GM18520 (cell line): ENCODE results near the gene RFTN1.

ENCODE experiments used
- ATAC-seq: cut with Tn5 transposase; IDR thresholded peaks from one replicate; pipeline ENCODE4 v1.9.1; 2021; ENCODE audit not compliant: unreplicated experiment

The RFTN1 gene

GRCh38 chr3:16468336-16469098, 45.0 kb downstream of the RFTN1 start:
- no peak for ATAC-seq

- ATAC-seq: no peak
Measured at GRCh38 chr3:16468002-16468335, 45.5 kb downstream of the RFTN1 start.

DNA sequence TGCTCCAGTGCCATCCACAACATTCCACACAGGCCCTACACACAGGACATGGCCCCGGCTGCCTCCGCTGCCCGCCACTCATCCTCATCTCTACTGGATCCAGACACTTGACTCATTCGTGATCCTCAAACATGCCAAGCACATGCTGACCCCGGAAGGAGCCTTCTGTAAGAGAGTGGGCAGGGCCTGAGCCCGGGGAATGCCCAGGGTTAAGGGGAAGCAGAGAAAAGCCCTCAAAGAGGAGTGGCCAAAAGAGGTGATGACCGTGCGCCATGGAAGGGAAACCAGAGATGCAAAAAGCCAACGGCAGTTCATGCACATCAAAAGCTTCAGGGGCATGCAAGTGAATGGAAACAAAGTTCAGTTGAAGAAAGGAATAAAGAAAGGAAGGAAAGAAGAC, 46.1 kb downstream of the RFTN1 start:
- ATAC-seq: peak; percentile 81

- ATAC-seq: no peak
Measured at GRCh38 chr3:16466822-16467221, 46.7 kb downstream of the RFTN1 start.

- no peak for ATAC-seq
Measured at GRCh38 chr3:16464511-16465148, 48.9 kb downstream of the RFTN1 start.

DNA sequence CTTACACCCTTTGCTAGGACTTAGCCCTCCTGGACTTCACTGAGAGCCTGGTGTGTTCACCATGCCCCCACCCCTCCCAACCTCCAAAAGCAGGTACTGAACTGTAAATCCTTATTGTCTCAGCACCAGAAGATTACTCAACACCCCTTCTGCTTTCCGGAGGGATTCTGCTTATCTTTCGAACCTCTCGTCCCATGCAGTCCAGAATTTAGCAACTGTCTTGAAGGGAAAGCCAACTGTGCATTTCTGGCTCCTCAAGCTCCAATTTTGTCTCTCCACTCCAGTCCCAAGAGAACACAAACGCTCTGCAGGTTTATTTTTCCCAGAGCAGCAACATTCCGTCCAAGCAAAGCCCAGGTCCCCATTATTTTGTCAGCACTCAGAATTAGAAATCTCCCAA, 49.6 kb downstream of the RFTN1 start:
- no peak for ATAC-seq

DNA sequence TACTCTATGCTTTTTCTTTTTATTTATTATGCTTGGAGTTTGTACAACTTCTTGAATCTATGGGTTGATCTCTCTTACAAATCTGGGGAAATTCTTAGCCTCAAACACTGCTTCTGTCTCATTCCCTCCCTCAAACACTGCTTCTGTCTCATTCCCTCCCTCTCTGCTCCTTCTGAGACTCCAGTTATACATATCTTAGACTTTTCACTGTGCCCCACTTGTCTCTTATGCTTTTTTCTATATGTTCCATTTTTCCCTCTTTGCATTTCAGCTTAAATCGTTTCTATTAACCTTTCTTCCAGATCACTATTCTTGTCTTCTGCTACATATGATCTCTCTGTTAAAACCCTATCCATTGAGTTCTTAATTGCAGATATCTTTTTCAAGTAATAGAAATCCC, 50.4 kb downstream of the RFTN1 start:
- ATAC-seq: no peak

DNA sequence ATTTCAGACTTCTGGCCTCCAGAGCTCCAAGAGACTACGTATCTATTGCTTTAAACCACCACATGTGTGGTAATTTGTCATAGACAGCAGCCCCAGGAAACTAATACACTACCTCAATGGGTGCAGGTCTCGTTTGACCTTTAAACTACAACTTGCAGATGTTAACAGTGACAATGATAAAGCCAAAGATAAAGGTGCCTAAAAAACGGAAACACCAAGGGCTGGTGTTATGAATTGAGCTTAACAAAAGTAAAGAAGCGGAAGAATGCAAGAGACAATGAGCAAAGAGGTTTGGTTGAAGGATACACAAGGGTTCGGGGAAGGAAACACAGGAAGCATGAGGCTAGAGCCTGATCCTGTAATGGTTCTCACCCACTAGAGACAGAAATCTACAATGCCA, 50.8 kb downstream of the RFTN1 start:
- no peak for ATAC-seq

DNA sequence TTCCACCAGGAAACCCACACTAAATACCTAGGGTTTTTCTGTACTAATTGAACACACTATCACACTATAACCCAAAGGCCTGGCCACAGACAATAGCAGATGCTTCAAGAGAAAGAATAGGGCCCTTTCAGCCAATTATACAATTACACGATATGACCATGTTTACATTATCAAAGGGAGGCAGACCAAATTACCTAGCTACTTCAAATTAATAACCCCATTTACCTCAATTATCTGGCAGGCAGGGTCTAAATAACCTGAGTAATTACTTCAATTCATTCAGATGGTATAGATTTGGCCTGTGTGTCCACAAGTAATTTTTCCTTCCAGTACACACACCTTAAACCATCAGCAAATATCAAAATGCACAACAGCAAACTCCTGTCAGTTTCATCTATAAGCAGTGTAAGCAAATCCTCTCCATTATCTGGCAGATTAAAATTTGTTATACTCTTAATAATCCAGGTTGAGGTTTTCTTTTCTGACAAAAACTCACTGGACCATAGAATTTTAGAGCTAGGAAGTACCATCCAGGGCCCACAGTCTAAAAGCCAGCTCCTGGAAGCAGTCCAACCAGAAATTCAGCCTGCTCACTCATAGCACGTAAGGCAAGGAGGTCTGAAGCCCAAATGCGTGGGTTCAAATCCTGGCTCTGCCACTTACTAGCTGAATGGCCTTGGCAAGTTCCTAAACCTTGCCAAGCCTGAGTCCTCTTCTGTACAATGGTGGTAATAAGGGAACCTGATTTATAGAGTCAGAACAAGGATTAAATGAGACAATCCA, 51.8 kb downstream of the RFTN1 start:
- ATAC-seq: no peak

DNA sequence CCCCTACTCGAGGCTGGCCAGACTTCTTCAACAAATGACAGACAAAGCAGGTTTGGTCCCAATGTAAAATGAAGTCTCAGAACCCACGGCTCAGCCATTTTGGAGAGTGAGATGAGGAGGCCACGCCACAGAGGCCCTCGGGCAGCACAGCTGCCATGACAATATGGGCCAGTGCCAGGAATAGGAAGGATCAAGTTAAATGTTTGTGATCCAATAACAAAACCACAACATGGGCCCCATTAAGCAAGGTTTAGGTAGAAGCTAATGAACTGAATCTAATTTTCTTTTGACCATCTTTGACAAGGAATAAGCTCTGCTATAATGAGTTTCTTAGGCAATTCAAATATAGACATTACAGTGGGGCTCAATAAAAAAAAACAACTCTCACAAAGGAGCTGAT, 52.6 kb downstream of the RFTN1 start:
- no peak for ATAC-seq

DNA sequence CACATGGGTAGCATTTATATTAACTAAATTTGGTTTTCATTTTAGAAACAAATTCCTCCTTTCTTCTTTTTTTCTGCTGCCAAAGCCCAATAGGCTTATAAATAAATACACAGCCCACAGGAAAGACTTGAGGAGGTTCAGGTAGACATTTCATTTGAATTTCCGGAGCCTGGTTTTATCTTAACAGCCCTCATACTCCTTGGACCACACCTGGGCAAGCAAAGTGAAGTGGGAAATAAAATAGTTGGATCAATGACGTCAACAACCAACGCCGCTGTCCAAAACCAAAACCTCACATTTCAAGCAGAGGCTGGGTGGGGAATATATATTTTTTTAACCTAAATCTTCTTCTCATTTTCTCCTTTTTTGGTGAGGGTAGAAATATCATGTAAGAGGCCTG, 53.2 kb downstream of the RFTN1 start:
- no peak for ATAC-seq

- no peak for ATAC-seq
Measured at GRCh38 chr3:16456784-16457415, 56.6 kb downstream of the RFTN1 start.

- ATAC-seq: no peak
Measured at GRCh38 chr3:16455966-16456365, 57.5 kb downstream of the RFTN1 start.

GRCh38 chr3:16455001-16455400, 58.5 kb downstream of the RFTN1 start:
- ATAC-seq: no peak

- ATAC-seq: no peak
Measured at GRCh38 chr3:16452261-16452660, 61.2 kb downstream of the RFTN1 start.

DNA sequence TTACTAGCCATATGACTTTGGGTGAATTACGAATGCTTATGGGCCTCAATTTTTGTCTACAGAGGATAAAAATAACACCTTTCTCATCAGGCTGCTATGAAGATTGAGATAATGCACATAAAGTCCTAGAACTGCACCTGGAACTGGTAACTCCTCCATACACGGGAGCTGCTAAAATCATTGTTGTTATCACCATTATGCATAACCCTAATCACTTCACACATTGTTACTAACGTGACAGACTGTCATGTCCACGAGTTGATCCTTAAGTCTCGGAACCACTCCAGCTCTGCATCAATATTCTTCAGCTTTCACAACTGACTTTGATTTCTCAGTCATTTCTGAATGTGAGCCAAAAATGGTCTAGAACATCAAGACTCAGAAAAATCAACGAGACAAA, 64.1 kb downstream of the RFTN1 start:
- no peak for ATAC-seq

DNA sequence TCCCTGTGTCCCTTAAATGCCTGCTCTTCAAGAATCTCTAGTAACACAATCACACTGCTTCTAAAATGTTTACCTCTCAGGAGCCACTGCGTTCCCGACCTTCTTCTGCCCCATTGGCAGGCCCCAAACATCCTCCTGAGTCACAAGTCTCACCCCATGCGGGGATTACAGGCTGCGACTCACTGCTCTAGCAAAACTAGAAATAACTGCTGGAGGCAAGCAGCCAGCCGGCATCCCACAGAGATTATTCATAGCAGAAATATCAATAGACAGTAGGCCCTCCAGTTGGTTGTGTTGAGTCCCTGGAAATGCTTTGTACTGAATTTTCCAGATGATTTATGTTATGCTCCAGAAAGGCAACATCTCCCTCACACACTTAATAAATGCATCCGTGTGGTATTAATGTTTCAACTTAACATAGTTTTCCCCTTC, 64.8 kb downstream of the RFTN1 start:
- no peak for ATAC-seq

DNA sequence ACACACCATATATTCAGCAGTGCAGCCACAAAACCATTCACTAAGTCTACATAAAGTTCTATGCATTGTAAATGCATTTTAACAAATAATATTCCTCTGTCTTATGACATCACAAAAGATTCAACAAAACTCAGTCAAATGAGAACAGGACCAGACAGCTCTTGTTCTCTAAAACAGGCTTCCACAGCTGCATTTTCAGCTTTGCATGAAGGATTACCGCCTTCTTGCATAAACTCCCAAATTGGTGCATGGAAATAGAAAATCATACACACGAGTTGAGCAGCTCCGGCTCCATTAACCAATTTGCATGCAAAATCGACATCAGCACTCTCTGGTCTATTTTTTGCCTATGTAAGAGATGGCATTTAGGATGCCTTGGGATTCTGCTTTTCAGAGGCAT, 66.4 kb downstream of the RFTN1 start:
- no peak for ATAC-seq

DNA sequence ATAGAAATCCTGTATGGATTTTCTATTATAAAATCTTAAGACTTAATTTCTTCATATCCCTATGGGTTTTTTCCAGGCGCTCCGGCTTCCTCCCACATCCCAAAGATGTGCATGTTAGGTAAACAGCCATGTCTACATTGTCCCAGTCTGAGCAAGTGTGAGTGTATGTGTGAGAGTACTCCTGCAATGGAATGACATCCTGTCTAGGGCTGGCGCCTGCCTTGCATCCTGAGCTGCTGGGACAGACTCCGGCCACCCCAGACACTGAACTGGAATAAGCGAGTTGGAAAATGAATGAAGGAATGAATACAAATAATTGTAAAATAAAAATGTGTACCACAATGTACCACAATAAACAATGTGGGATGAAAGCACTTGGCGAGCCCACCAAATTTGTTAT, 69.2 kb downstream of the RFTN1 start:
- ATAC-seq: no peak

DNA sequence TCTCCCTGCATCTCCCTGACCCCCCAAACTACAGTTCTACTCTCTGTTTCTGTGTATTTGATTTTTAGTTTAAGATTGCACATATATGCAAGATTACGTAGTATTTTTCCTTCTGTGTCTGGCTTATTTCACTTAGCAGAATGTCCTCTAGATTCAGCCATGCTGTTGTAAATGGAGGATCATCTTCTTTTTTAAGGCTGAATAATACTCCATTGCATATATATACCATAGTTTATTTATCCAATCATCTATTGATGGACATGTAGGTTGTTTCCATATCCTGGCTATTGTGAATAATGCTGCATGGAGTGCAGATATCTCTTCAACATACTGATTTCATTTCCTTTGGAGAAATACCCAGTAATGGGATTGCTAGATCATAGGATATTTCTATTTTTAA, 70.8 kb downstream of the RFTN1 start:
- ATAC-seq: no peak

- ATAC-seq: no peak
Measured at GRCh38 chr3:16441371-16441875, 72.1 kb downstream of the RFTN1 start.
